SH-SY5Y (cell line): ENCODE measurements around the gene SMPD2.

Experiments used
- GATA2 ChIP-seq: IDR thresholded peaks from 2 replicates; pipeline ENCODE4 v1.6.1; 2011; ENCODE audit warnings: mild to moderate bottlenecking, low read depth, low read length
- GATA3 ChIP-seq: IDR thresholded peaks from 2 replicates; pipeline ENCODE4 v1.6.1; 2011; ENCODE audit warnings: low read depth, mild to moderate bottlenecking, low read length, moderate library complexity

SMPD2 gene

GRCh38 chr6:109480993-109481480, 40.5 kb downstream of the SMPD2 start:
- TF ChIP-seq GATA3, result no peak
- no peak for TF ChIP-seq GATA2

- TF ChIP-seq GATA2 (no peak), GATA3 (no peak)
Measured at GRCh38 chr6:109482905-109483734, 42.6 kb downstream of the SMPD2 start, which contains the start of gene ZBTB24. Gene ZBTB24 (minus strand): TSS chr6:109483219. CDS start chr6:109482026, 1,193 bp downstream.

GRCh38 chr6:109483735-109484057, 43.2 kb downstream of the SMPD2 start:
- TF ChIP-seq GATA3 (no peak), GATA2 (no peak)

- TF ChIP-seq GATA2 (no peak), GATA3 (no peak)
Measured at GRCh38 chr6:109484122-109484521, 43.6 kb downstream of the SMPD2 start.

GRCh38 chr6:109485266-109485935, 44.9 kb downstream of the SMPD2 start:
- TF ChIP-seq GATA2 (no peak), GATA3 (no peak)

- no peak for TF ChIP-seq GATA2
- TF ChIP-seq GATA3, result no peak
Measured at GRCh38 chr6:109486068-109486467, 45.5 kb downstream of the SMPD2 start.

GRCh38 chr6:109488001-109488400, 47.5 kb downstream of the SMPD2 start:
- no peak for TF ChIP-seq GATA2
- TF ChIP-seq GATA3, result no peak

GRCh38 chr6:109490713-109491112, 50.2 kb downstream of the SMPD2 start:
- TF ChIP-seq GATA3 (no peak), GATA2 (no peak)

- TF ChIP-seq GATA2, result no peak
- no peak for TF ChIP-seq GATA3
Measured at GRCh38 chr6:109491207-109491938, 50.8 kb downstream of the SMPD2 start.
